ENCODE data around the gene GSE1.

DNA sequence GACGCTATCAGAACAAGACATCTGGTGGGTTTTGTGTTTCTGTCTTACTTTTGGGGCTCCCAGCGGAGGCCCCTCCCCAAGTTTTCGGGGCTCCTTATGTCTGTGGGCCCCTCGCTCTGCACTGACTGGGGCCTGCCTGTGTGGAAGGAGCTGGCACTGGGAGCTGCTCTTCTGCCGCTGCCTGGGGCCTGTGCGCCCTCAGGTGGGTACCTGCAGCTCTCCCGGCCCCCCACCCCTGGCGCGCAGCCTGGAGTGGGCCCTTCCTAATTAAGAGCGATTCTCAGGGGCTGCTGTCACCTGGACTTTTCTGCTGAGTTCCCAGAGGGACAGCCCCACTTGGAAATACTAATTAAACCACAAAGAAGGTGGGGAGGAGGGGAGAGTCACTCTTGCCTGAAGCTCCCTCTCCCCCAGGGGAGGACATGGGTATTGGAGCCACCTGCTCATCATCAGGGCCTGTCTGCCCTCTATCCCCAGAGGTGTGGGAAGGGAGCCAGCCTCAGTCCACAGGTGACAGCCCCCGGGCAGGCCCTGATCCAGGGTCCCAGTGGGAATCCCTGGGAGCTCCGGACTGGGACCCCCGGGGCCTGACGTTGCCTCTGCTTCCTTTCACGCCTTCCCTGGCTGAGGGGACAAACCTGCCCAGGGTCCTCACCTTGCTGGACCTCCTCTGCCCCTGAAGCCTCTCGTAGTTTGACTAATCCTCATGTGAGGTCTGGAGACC, 36.5 kb downstream of the GSE1 start:
- TF ChIP-seq, protein P1, sequence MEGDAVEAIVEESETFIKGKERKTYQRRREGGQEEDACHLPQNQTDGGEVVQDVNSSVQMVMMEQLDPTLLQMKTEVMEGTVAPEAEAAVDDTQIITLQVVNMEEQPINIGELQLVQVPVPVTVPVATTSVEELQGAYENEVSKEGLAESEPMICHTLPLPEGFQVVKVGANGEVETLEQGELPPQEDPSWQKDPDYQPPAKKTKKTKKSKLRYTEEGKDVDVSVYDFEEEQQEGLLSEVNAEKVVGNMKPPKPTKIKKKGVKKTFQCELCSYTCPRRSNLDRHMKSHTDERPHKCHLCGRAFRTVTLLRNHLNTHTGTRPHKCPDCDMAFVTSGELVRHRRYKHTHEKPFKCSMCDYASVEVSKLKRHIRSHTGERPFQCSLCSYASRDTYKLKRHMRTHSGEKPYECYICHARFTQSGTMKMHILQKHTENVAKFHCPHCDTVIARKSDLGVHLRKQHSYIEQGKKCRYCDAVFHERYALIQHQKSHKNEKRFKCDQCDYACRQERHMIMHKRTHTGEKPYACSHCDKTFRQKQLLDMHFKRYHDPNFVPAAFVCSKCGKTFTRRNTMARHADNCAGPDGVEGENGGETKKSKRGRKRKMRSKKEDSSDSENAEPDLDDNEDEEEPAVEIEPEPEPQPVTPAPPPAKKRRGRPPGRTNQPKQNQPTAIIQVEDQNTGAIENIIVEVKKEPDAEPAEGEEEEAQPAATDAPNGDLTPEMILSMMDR (IDR thresholded peaks at IDR 0.05): no peak
- no peak for TF ChIP-seq ZFX (IDR thresholded peaks at IDR 0.05; ENCODE audit: borderline replicate concordance)
